Measurements from ENCODE around the gene ZNF827. TPM values are rescaled to one million over a fixed set of nuclear protein-coding genes. Genes with fewer than 3 reads are reported as not detected.

The ZNF827 gene
- total RNA-seq, 2 experiments from 2014 or later, result 21.8 to 22.4 TPM

GRCh38 chr4:145939441-145939750 lies 773 bp upstream of the ZNF827 start:
- Mint-ChIP-seq H3K4me3 (no peak overlapping the region), H3K4me1 (peaks cover 20% of the 10 kb centered on the region), H3K36me3 (peaks cover 3% of the 10 kb centered on the region), H3K27me3 (peaks cover 7% of the 10 kb centered on the region), H3K9me3 (no peaks in the 10 kb centered on the region), H3K27ac (no peak overlapping the region)
- ATAC-seq (ENCODE audit: low read depth) (no peak), DNase-seq (no peak)
- POLR2A ChIA-PET, result interaction anchor here (1.0 to 1.5 kb wide), 3 partner anchors 96 to 320 kb away, joined by 3 to 8 read pairs (median 5); partner anchors contain the start of gene MMAA

DNA sequence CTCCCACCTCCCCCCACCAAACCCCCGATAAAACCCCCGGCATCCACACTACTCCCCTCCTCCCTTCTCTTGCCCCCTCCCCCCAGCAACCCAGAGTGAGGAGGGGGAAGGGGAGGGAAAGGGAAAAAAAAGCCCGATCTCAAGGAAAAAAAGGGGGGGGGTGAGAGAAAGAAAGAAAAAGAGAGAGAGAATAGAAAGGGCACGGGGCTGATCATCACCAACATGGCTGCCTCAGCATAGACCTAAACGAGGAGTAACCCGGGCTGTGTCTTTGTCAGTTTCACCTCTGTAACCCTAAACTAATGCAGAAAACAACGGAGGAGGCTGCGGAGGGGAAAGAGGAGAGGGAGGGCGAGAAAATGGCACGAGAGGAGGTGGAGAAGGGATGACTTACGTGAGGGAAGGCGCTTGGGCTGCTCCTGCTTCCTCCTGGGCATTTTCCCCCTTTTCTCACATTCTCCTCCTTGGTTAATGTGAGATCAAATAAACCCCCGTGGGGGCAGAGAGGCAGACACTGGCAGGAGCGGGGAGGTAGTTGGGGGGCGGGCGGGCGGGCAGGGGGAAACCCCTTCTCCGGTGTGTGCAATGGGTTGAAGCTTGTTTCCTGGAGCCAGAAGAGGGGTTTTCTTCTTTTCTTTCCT lies 532 bp downstream of the ZNF827 start:
- peaks cover 8% of the 10 kb centered on the region for H3K36me3 Mint-ChIP-seq
- peak; percentile 52 for DNase-seq
- ATAC-seq (ENCODE audit: low read depth), result peak; percentile 20
- peaks cover 24% of the 10 kb centered on the region for H3K4me1 Mint-ChIP-seq
- peak overlapping the region; percentile 90 for H3K27ac Mint-ChIP-seq
- POLR2A ChIA-PET, result interaction anchor here (0.6 to 1.8 kb wide), 6 partner anchors 9 to 840 kb away, joined by 3 to 8 read pairs (median 3); partner anchors contain the start of genes ABCE1, ANAPC10 and MMAA
- peak overlapping the region; percentile 95 for H3K4me3 Mint-ChIP-seq
- H3K27me3 Mint-ChIP-seq, result peaks cover 4% of the 10 kb centered on the region
- H3K9me3 Mint-ChIP-seq, result no peaks in the 10 kb centered on the region

DNA sequence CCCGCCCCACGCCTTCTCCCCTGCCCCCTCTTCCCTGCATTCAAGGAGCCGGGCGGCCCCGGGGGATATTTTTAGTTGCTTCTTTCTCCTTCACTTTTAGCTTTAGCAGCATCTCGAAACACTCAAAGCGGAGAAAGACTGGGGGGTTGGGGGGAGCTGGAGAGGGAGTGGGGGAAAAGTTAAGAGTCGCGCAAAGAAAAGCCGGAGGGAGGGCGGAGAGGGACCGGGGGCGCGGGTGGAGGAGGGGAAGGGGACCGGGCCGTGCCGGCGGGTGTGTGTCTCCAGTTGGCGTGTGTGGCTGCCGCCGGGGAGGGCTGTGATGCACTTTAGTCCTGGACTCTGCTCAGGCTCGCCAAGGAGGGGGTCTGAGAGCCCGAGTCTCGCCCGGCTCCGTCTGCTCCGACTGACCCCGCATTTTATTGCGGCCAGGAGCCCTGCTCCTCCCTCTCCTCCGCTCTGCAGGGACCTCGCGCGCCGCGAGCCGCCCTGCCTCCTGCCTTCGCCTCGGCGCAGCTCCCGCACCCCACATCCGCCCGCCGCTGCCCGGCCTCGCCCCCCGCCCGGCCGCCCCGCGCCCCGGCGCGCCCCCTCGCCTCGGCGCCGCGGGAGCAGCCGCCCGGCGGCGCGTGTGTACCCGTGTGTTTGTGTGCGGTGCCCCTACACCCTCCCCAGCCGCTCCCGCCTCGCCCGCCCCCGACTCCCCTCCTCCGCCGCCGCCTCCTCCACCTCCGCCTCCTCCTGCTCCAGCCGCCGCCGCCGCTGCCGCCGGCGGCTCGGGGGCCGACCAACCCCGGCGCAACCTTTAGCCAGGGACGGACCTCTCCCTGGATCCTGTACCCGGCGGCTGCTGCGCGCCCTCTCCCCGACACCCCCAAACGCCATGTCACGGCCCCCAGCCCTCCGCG lies 1.4 kb downstream of the ZNF827 start:
- Mint-ChIP-seq H3K27me3 (no peaks in the 10 kb centered on the region), H3K9me3 (no peaks in the 10 kb centered on the region), H3K4me3 (peak overlapping the region; percentile 95), H3K36me3 (peaks cover 12% of the 10 kb centered on the region), H3K4me1 (peaks cover 26% of the 10 kb centered on the region), H3K27ac (peak overlapping the region; percentile 96)
- DNase-seq (peak; percentile 79), ATAC-seq (ENCODE audit: low read depth) (peak; percentile 43)
- POLR2A ChIA-PET, result interaction anchor here (0.6 to 2.2 kb wide), 4 partner anchors 14 to 318 kb away, joined by 3 to 8 read pairs (median 5); partner anchors contain the start of gene MMAA

DNA sequence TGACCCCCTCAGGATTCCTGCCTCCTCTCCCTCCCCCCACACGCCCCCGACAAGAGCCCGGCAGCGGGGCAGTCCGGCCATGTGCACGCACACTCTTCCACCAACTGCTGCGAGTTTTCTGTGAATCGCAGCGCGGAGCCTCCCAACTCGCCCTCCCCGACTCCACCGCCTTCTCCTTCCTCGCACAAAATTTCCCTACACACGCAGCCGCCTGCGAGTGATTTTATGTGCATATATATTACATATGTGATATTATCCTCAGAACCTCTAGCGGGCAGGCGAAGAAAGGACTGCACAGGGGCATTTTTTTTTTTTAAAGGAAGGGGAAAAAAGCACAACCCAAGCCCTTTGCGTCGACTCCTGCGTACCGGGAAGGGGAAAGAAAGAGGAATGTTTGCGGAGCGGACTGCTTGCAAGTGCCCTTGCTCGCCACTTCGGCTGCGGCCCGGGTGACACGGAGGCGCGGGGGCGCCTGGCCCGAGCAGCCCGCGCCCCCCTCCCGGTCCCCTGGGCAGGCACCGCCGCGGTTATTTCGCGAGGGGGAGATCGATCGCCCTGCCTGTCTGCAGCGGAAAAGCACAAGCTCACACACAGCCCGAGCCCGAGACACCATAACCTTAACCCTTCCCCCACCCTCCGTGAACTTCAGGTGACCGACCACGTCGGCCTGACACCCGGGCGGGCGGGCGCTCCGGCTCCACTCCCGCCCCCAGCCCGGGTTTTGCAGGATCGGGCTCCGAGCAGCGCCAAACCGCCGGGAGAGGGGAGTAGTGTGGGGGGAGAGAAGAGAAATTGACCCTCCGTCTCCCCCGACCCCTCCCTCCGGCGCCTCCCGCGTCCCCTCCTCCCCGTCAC lies 2.3 kb downstream of the ZNF827 start:
- H3K4me3 Mint-ChIP-seq, result peak overlapping the region; percentile 92
- peak; percentile 76 for DNase-seq
- POLR2A ChIA-PET, result interaction anchor here (0.6 to 2.2 kb wide), 4 partner anchors 15 to 317 kb away, joined by 3 to 8 read pairs (median 5); partner anchors contain the start of gene MMAA
- H3K36me3 Mint-ChIP-seq, result peaks cover 12% of the 10 kb centered on the region
- ATAC-seq (ENCODE audit: low read depth), result peak; percentile 51
- H3K27me3 Mint-ChIP-seq, result no peaks in the 10 kb centered on the region
- H3K4me1 Mint-ChIP-seq, result peaks cover 29% of the 10 kb centered on the region
- no peaks in the 10 kb centered on the region for H3K9me3 Mint-ChIP-seq
- H3K27ac Mint-ChIP-seq, result peak overlapping the region; percentile 96

DNA sequence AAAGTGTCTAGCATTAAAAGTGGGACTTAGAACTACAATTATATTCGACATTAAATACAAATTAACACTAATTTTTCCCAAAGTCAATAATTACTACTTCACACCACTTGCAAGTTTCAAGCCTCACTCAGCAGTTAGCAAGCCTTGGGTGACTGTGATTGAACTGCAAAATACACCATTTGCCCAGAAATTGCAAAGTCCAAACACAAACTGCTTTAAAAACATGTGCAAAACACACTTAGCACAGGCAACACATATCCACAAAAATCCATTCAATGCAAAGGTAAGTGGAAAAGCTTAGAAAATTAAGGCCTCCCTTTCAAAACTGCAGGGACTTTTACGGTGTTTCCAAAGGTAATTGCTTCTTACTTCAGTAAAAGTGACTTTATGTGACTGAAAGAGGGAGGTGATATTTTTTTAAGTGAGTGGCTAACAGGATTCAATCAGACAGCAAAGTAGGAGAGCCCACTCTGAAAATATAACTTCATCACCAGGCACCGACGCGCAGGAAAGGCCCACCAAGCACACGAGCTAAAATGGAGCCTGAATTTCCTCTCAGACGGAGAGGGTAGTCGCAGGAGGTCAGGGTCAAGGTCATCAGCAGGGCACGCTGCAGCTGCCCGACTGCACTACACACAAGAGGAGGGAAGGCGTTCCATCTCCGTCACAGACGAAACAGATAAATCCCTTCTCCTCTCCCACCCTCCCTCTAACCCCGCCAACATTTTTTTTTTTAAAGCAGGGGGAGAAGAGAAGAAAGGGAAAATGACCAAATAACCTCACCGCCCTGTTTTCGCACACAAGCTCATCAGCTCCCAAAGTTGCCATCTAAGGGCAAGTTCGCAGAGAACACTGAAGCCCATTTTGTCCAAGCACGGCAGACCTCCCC lies 3.1 kb downstream of the ZNF827 start:
- Mint-ChIP-seq H3K36me3 (peaks cover 12% of the 10 kb centered on the region), H3K27me3 (no peaks in the 10 kb centered on the region), H3K27ac (peak overlapping the region; percentile 96), H3K4me3 (peak overlapping the region; percentile 92), H3K4me1 (peaks cover 33% of the 10 kb centered on the region), H3K9me3 (no peaks in the 10 kb centered on the region)
- ATAC-seq (ENCODE audit: low read depth) (peak; percentile 20), DNase-seq (peak; percentile 47)
- POLR2A ChIA-PET, result interaction anchor here (2.2 kb wide), 1 partner anchor 106 kb away, joined by 8 read pairs; no protein-coding TSS in a partner anchor

- H3K27ac Mint-ChIP-seq, result peak overlapping the region; percentile 96
- DNase-seq (no peak), ATAC-seq (ENCODE audit: low read depth) (no peak)
- H3K4me3 Mint-ChIP-seq, result peak overlapping the region; percentile 92
- H3K36me3 Mint-ChIP-seq, result peaks cover 12% of the 10 kb centered on the region
- peaks cover 39% of the 10 kb centered on the region for H3K4me1 Mint-ChIP-seq
- no peaks in the 10 kb centered on the region for H3K27me3 Mint-ChIP-seq
- POLR2A ChIA-PET, result no interaction called here
- no peaks in the 10 kb centered on the region for H3K9me3 Mint-ChIP-seq
Measured at GRCh38 chr4:145934434-145935047, 4.1 kb downstream of the ZNF827 start.

- DNase-seq (no peak), ATAC-seq (ENCODE audit: low read depth) (no peak)
- Mint-ChIP-seq H3K4me1 (peaks cover 33% of the 10 kb centered on the region), H3K9me3 (no peaks in the 10 kb centered on the region), H3K4me3 (no peak overlapping the region), H3K27me3 (no peaks in the 10 kb centered on the region), H3K27ac (no peak overlapping the region), H3K36me3 (peaks cover 11% of the 10 kb centered on the region)
- POLR2A ChIA-PET, result interaction anchor here (0.7 to 0.9 kb wide), 2 partner anchors 103 to 314 kb away, joined by 3 read pairs; partner anchors contain the start of gene MMAA
Measured at GRCh38 chr4:145933134-145933533, 5.5 kb downstream of the ZNF827 start.

DNA sequence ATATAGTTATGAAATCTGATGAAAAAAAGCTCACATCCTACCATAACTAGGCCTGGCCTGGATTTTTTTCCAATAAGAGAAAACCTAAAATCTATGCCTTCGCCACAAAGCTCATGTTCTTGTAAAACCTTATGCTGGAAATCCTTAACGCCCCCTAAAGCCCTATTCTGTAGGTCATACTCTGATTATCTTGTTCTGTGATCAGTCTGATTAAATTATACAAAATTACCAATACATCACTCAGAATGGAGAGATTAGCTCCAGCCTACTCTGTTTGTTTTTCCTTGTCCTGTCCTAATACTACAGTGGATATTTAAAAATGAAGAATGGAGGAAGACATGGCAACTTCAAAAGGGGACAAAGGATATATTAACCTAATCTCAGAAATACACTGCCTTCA lies 7.2 kb downstream of the ZNF827 start:
- H3K36me3 Mint-ChIP-seq, result peaks cover 20% of the 10 kb centered on the region
- DNase-seq (no peak), ATAC-seq (ENCODE audit: low read depth) (no peak)
- peaks cover 33% of the 10 kb centered on the region for H3K4me1 Mint-ChIP-seq
- H3K27ac Mint-ChIP-seq, result no peak overlapping the region
- no peak overlapping the region for H3K4me3 Mint-ChIP-seq
- H3K9me3 Mint-ChIP-seq, result no peaks in the 10 kb centered on the region
- H3K27me3 Mint-ChIP-seq, result no peaks in the 10 kb centered on the region
- POLR2A ChIA-PET, result no interaction called here

- Mint-ChIP-seq H3K4me3 (no peak overlapping the region), H3K4me1 (peaks cover 32% of the 10 kb centered on the region), H3K27ac (no peak overlapping the region), H3K27me3 (no peaks in the 10 kb centered on the region), H3K36me3 (peaks cover 28% of the 10 kb centered on the region), H3K9me3 (peaks cover 5% of the 10 kb centered on the region)
- ATAC-seq (ENCODE audit: low read depth) (no peak), DNase-seq (no peak)
- POLR2A ChIA-PET, result no interaction called here
Measured at GRCh38 chr4:145930592-145930991, 8.0 kb downstream of the ZNF827 start.

GRCh38 chr4:145929415-145930178 lies 9.0 kb downstream of the ZNF827 start:
- POLR2A ChIA-PET, result no interaction called here
- H3K4me1 Mint-ChIP-seq, result peaks cover 25% of the 10 kb centered on the region
- DNase-seq (no peak), ATAC-seq (ENCODE audit: low read depth) (no peak)
- H3K4me3 Mint-ChIP-seq, result no peak overlapping the region
- no peak overlapping the region for H3K27ac Mint-ChIP-seq
- H3K27me3 Mint-ChIP-seq, result no peaks in the 10 kb centered on the region
- H3K9me3 Mint-ChIP-seq, result peaks cover 10% of the 10 kb centered on the region
- H3K36me3 Mint-ChIP-seq, result peaks cover 38% of the 10 kb centered on the region

DNA sequence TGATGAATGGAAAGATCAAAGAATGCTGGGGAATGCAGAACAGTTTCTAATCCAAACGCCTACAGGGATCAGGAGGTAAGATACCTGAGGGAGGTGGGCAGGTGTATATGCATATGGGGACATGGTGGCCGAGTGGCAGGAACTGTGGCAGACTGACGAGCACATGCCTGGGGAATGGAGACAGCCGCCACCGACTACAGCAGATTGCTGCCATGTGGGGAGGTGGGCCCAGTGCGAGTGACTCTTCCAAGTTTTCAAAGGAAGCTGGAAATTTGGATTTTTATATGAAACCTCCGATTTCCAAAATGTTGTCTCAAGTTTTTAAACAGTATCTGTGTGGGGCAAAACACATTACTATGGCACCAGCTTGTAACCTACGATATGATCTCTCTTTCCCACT lies 9.9 kb downstream of the ZNF827 start:
- Mint-ChIP-seq H3K36me3 (peaks cover 43% of the 10 kb centered on the region), H3K27me3 (no peaks in the 10 kb centered on the region), H3K4me1 (peaks cover 23% of the 10 kb centered on the region), H3K27ac (no peak overlapping the region), H3K4me3 (no peak overlapping the region), H3K9me3 (peaks cover 10% of the 10 kb centered on the region)
- no peak for DNase-seq
- POLR2A ChIA-PET, result no interaction called here
- no peak for ATAC-seq (ENCODE audit: low read depth)
